KMS-11 (cell line): ENCODE data around the gene ALKAL2.
"Not testable (repeated sequence)": the region's sequence is repeated elsewhere in the genome, so short reads cannot be mapped to it uniquely, and the experiment has no call there.

ENCODE experiments used
- H2AFZ ChIP-seq: fragments of 200-600 bp; sonication (generic); 2 replicates; pipeline ENCODE4 v1.6.1; 2016; ENCODE audit warnings: antibody characterized with exemption, mixed run types, low read depth
- H3K27ac ChIP-seq: fragments of 200-600 bp; sonication (generic); 2 replicates; pipeline ENCODE4 v1.6.1; 2016; ENCODE audit warnings: mild to moderate bottlenecking, mixed run types
- H3K27me3 ChIP-seq: fragments of 200-600 bp; sonication (generic); 2 replicates; pipeline ENCODE4 v1.6.1; 2017; ENCODE audit warnings: mild to moderate bottlenecking, low read depth, mixed run types, moderate library complexity; ENCODE audit not compliant: insufficient read depth
- H3K36me3 ChIP-seq: fragments of 200-600 bp; sonication (generic); 2 replicates; pipeline ENCODE4 v1.6.1; 2017; ENCODE audit warnings: mild to moderate bottlenecking, mixed run types; ENCODE audit not compliant: insufficient read depth
- H3K4me1 ChIP-seq: fragments of 200-600 bp; sonication (generic); 2 replicates; pipeline ENCODE4 v1.6.1; 2016; ENCODE audit warnings: mild to moderate bottlenecking, low read depth, mixed run types; ENCODE audit not compliant: poor library complexity, severe bottlenecking
- H3K4me2 ChIP-seq: fragments of 200-600 bp; sonication (generic); 2 replicates; pipeline ENCODE4 v1.7.0; 2016; ENCODE audit warnings: mild to moderate bottlenecking, mixed run types
- H3K4me3 ChIP-seq: fragments of 200-600 bp; sonication (generic); IDR thresholded peaks from 2 replicates; pipeline ENCODE4 v1.6.1; 2017; ENCODE audit warnings: low read depth, low read length, mixed read lengths; ENCODE audit not compliant: insufficient read depth
- H3K79me2 ChIP-seq: fragments of 200-600 bp; sonication (generic); 2 replicates; pipeline ENCODE4 v1.6.1; 2016; ENCODE audit warnings: low read depth, mixed run types; ENCODE audit not compliant: insufficient read depth
- H3K9ac ChIP-seq: fragments of 200-600 bp; sonication (generic); 2 replicates; pipeline ENCODE4 v1.6.1; 2016; ENCODE audit warnings: mild to moderate bottlenecking, mixed run types
- H4K20me1 ChIP-seq: fragments of 200-600 bp; sonication (generic); 2 replicates; pipeline ENCODE4 v1.6.1; 2016; ENCODE audit warnings: mild to moderate bottlenecking, mixed run types; ENCODE audit not compliant: insufficient read depth
- TF ChIP-seq, protein P1 (sequence below): fragments of 200-600 bp; sonication (generic); conservative IDR thresholded peaks from 2 replicates; pipeline ENCODE4 v1.6.1; 2017; ENCODE audit warnings: low read depth, mild to moderate bottlenecking, antibody characterized with exemption, low read length, moderate library complexity, mixed read lengths

The ALKAL2 gene, protein sequence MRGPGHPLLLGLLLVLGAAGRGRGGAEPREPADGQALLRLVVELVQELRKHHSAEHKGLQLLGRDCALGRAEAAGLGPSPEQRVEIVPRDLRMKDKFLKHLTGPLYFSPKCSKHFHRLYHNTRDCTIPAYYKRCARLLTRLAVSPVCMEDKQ

DNA sequence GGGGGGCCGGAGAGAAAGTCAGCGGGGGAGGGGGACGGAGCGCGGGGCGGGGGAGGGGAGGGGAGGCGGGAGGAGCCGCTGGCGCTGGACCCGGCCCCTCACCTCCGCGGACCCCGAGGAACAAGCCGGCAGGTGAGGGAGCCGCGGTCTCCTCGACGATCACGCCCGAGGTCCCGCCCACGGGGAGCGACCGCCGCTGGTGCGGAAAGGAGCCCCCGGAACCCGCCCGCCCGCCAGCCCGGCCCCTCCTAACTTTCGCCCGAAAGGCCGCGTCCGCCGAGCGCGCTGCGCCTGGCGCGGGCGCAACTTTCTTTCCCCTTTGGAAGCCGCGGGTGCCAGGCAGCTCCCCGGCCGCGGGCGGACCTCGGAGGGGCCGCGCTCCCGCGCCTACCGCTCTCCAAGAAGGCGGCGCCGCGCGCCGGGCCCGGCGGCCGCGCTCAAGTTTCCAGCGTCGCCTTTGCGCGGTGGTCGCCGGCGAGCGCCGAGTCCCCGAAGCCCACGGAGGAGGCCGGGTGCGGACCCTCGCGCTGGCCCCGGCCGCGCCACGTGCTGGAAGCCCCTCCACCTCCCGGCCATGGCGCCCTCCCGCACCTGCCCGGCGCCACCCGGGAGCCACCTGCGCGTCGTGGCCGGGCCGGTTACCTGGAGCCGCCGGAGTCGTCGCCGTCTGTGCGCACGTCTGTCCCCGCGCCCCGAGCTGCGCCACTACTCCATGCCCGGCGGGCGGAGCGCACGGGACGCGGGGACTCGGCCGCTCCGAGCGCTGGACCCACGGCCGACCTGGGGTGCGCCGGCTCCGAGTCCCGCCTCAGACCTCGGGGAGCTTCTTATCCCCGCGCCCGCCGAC lies at the start of gene ALKAL2:
ALKAL2 (minus strand) TSS at position 181 of the 847 bp plus-strand sequence. CDS start 256 bp downstream, outside the sequence.
- H3K27ac ChIP-seq, result no peak within 1 kb of the TSS
- H3K79me2 ChIP-seq, result no peaks in the 10 kb centered on the region
- no peaks in the 10 kb centered on the region for H3K4me1 ChIP-seq
- H3K4me2 ChIP-seq, result no peak within 1 kb of the TSS
- H3K9ac ChIP-seq, result no peak within 1 kb of the TSS
- no peak within 1 kb of the TSS for H3K4me3 ChIP-seq
- TF ChIP-seq, protein P1, sequence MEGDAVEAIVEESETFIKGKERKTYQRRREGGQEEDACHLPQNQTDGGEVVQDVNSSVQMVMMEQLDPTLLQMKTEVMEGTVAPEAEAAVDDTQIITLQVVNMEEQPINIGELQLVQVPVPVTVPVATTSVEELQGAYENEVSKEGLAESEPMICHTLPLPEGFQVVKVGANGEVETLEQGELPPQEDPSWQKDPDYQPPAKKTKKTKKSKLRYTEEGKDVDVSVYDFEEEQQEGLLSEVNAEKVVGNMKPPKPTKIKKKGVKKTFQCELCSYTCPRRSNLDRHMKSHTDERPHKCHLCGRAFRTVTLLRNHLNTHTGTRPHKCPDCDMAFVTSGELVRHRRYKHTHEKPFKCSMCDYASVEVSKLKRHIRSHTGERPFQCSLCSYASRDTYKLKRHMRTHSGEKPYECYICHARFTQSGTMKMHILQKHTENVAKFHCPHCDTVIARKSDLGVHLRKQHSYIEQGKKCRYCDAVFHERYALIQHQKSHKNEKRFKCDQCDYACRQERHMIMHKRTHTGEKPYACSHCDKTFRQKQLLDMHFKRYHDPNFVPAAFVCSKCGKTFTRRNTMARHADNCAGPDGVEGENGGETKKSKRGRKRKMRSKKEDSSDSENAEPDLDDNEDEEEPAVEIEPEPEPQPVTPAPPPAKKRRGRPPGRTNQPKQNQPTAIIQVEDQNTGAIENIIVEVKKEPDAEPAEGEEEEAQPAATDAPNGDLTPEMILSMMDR, result no peak
- no peak within 1 kb of the TSS for H2AFZ ChIP-seq
- no peaks in the 10 kb centered on the region for H3K36me3 ChIP-seq
- H3K27me3 ChIP-seq, result no peaks in the 10 kb centered on the region
- no peaks in the 10 kb centered on the region for H4K20me1 ChIP-seq

DNA sequence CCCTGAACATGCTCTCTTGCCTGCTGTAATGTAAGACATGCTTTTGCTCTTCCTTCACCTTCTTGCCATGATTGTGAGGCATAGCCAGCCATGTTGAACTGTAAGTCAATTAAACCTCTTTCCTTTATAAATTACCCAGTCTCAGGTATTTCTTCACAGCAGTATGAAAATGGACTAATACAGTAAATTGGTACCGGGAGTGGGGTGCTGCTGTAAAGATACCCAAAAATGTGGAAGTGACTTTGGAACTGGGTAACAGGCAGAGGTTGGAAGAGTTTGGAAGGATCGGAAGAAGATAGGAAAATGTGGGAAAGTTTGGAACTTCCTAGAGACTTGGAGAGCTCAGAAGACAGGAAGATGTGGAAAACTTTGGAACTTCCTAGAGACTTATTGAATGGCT lies 49.1 kb upstream of the ALKAL2 start:
- not testable (repeated sequence) for H3K9ac ChIP-seq, H3K4me1 ChIP-seq, H3K27me3 ChIP-seq, H3K79me2 ChIP-seq, H3K27ac ChIP-seq, H4K20me1 ChIP-seq, H3K4me3 ChIP-seq, H2AFZ ChIP-seq, H3K36me3 ChIP-seq, H3K4me2 ChIP-seq

DNA sequence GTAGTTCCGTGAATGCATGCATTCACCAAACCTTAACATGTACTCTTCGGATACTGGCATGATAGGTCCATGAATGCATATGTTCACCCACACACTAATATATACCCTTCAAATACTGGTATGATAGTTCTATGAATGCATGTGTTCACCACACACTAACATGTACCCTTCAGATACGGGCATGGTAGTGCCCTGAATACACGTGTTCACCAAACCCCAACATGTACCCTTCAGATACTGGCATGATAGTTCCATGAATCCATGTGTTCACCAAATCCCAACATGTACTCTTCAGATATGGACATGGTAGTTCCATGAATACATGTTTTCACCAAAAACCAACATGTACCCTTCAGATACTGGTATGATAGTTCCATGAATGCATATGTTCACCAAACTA lies 48.5 kb upstream of the ALKAL2 start:
- TF ChIP-seq, protein P1, result no peak
- Histone ChIP-seq H2AFZ (no peak overlapping the region), H3K36me3 (no peaks in the 10 kb centered on the region), H4K20me1 (no peaks in the 10 kb centered on the region), H3K4me3 (no peak overlapping the region), H3K9ac (no peak overlapping the region), H3K4me2 (no peak overlapping the region), H3K79me2 (no peaks in the 10 kb centered on the region), H3K4me1 (no peaks in the 10 kb centered on the region), H3K27me3 (no peaks in the 10 kb centered on the region), H3K27ac (no peak overlapping the region)

- H3K27me3 ChIP-seq, result no peaks in the 10 kb centered on the region
- no peaks in the 10 kb centered on the region for H4K20me1 ChIP-seq
- H3K27ac ChIP-seq, result no peak overlapping the region
- no peaks in the 10 kb centered on the region for H3K79me2 ChIP-seq
- TF ChIP-seq, protein P1, result no peak
- H3K4me3 ChIP-seq, result no peak overlapping the region
- no peak overlapping the region for H3K4me2 ChIP-seq
- no peak overlapping the region for H3K9ac ChIP-seq
- H3K36me3 ChIP-seq, result no peaks in the 10 kb centered on the region
- H2AFZ ChIP-seq, result no peak overlapping the region
- no peaks in the 10 kb centered on the region for H3K4me1 ChIP-seq
These were observed 44.7 kb upstream of the ALKAL2 start for GRCh38 chr2:332592-332991.

GRCh38 chr2:328761-329160 lies 40.9 kb upstream of the ALKAL2 start:
- no peaks in the 10 kb centered on the region for H3K36me3 ChIP-seq
- H2AFZ ChIP-seq, result no peak overlapping the region
- no peak overlapping the region for H3K27ac ChIP-seq
- H3K4me1 ChIP-seq, result no peaks in the 10 kb centered on the region
- TF ChIP-seq, protein P1, result no peak
- no peak overlapping the region for H3K4me3 ChIP-seq
- H3K9ac ChIP-seq, result no peak overlapping the region
- H3K27me3 ChIP-seq, result no peaks in the 10 kb centered on the region
- no peak overlapping the region for H3K4me2 ChIP-seq
- no peaks in the 10 kb centered on the region for H4K20me1 ChIP-seq
- H3K79me2 ChIP-seq, result no peaks in the 10 kb centered on the region
